IMR-90 (cell line): ENCODE data around the gene ACSL6. TPM values are rescaled to one million over a fixed set of nuclear protein-coding genes. Genes with fewer than 3 reads are reported as not detected.

Experiments used
- ATAC-seq: fragments of 200-7000 bp; cut with Tn5 transposase; 2 replicates; pipeline ENCODE4 v1.9.1; 2020; ENCODE audit warnings: low read depth, mild to moderate bottlenecking, moderate library complexity
- BruUV-seq: library from RNA; stranded (reverse); fragments of 400-500 nt; replicated peaks from 2 replicates; lab custom pipeline; 2021; lab: Mats Ljungman, UMichigan
- CTCF ChIA-PET: fragments of 300-600 bp; formaldehyde crosslinking; extraction: SDS; loops from one replicate; lab custom pipeline; 2021; ENCODE audit warnings: antibody characterized with exemption; lab: Yijun Ruan, JAX
- POLR2A ChIA-PET: fragments of 300-600 bp; sonication (Branson Sonifier 250); formaldehyde crosslinking; loops from one replicate; lab custom pipeline; 2022; ENCODE audit warnings: antibody characterized with exemption; ENCODE audit not compliant: unreplicated experiment; lab: Charles Lee
- DNase-seq: peaks from one replicate; pipeline ENCODE4 v3.0.0; 2013
- H2AFZ ChIP-seq: replicated peaks from 2 replicates; pipeline ENCODE3; 2013; ENCODE audit warnings: low read length, mild to moderate bottlenecking; ENCODE audit not compliant: poor library complexity
- H2AK5ac ChIP-seq: 2 replicates; pipeline ENCODE4 v1.6.1; 2013; ENCODE audit warnings: low read depth, low read length, inconsistent platforms
- H2AK9ac ChIP-seq: replicated peaks from 2 replicates; pipeline ENCODE3; 2013; ENCODE audit warnings: mild to moderate bottlenecking, low read depth, low read length, moderate library complexity; ENCODE audit not compliant: poor library complexity
- H2BK120ac ChIP-seq: 2 replicates; pipeline ENCODE4 v1.6.1; 2013; ENCODE audit warnings: low read depth, low read length, inconsistent platforms
- H2BK15ac ChIP-seq: 3 replicates; pipeline ENCODE4 v1.6.1; 2013; ENCODE audit warnings: low read depth, low read length, inconsistent platforms
- H2BK20ac ChIP-seq: 2 replicates; pipeline ENCODE4 v1.6.1; 2013; ENCODE audit warnings: low read depth, mild to moderate bottlenecking, inconsistent platforms, low read length, moderate library complexity
- H2BK5ac ChIP-seq: 2 replicates; pipeline ENCODE4 v1.6.1; 2013; ENCODE audit warnings: mild to moderate bottlenecking, low read depth, low read length, inconsistent platforms; ENCODE audit not compliant: poor library complexity, severe bottlenecking
- H3K14ac ChIP-seq: replicated peaks from 2 replicates; pipeline ENCODE4 v1.6.1; 2013; ENCODE audit warnings: low read depth, low read length, inconsistent platforms
- H3K18ac ChIP-seq: 2 replicates; pipeline ENCODE4 v1.6.1; 2013; ENCODE audit warnings: low read depth, low read length, control low read depth
- H3K23ac ChIP-seq: 2 replicates; pipeline ENCODE4 v1.6.1; 2013; ENCODE audit warnings: low read depth, low read length, inconsistent platforms
- H3K27ac ChIP-seq: 2 replicates; pipeline ENCODE4 v1.5.1; 2013; ENCODE audit warnings: mild to moderate bottlenecking, control low read depth, low read length; ENCODE audit not compliant: insufficient read depth
- H3K27me3 ChIP-seq: 2 replicates; pipeline ENCODE4 v1.6.1; 2013; ENCODE audit warnings: low read length; ENCODE audit not compliant: control insufficient read depth, insufficient read depth
- H3K36me3 ChIP-seq: 2 replicates; pipeline ENCODE4 v1.6.1; 2013; ENCODE audit warnings: low read length, mixed read lengths; ENCODE audit not compliant: control insufficient read depth, insufficient read depth
- H3K4ac ChIP-seq: 2 replicates; pipeline ENCODE4 v1.6.1; 2013; ENCODE audit warnings: low read depth, low read length, inconsistent platforms
- H3K4me1 ChIP-seq: 2 replicates; pipeline ENCODE4 v1.6.1; 2013; ENCODE audit warnings: low read length, mixed read lengths; ENCODE audit not compliant: control insufficient read depth, insufficient read depth
- H3K4me2 ChIP-seq: 2 replicates; pipeline ENCODE4 v1.6.1; 2013; ENCODE audit warnings: low read depth, mild to moderate bottlenecking, control low read depth, low read length, moderate library complexity
- H3K4me3 ChIP-seq: 2 replicates; pipeline ENCODE4 v1.5.1; 2013; ENCODE audit warnings: low read depth, mild to moderate bottlenecking, control low read depth, low read length, moderate library complexity; ENCODE audit not compliant: insufficient read depth
- H3K56ac ChIP-seq: 2 replicates; pipeline ENCODE4 v1.6.1; 2013; ENCODE audit warnings: low read length, inconsistent platforms; ENCODE audit not compliant: insufficient read depth; ENCODE audit errors: extremely low read depth
- H3K79me1 ChIP-seq, 2 experiments: 2 replicates each; pipeline ENCODE4 v1.6.1; 2013; ENCODE audit warnings: low read length in 2 of 2, inconsistent platforms in 1 of 2, low read depth in 1 of 2
- H3K9ac ChIP-seq: 2 replicates; pipeline ENCODE4 v1.6.1; 2013; ENCODE audit warnings: low read depth, low read length, control low read depth
- H3K9me1 ChIP-seq: 2 replicates; pipeline ENCODE4 v1.6.1; 2013; ENCODE audit warnings: low read length, inconsistent platforms; ENCODE audit not compliant: insufficient read depth
- H3K9me3 ChIP-seq: 2 replicates; pipeline ENCODE4 v1.6.1; 2013; ENCODE audit warnings: low read length; ENCODE audit not compliant: control insufficient read depth, insufficient read depth
- H4K20me1 ChIP-seq: 2 replicates; pipeline ENCODE4 v1.6.1; 2013; ENCODE audit warnings: low read length, inconsistent platforms; ENCODE audit not compliant: insufficient read depth
- H4K5ac ChIP-seq: 2 replicates; pipeline ENCODE4 v1.6.1; 2013; ENCODE audit warnings: mild to moderate bottlenecking, low read depth, low read length, control low read depth
- H4K8ac ChIP-seq, 2 experiments: 2 replicates each; pipeline ENCODE4 v1.6.1; 2013; ENCODE audit warnings: low read depth in 2 of 2, low read length in 2 of 2, control low read depth in 1 of 2, inconsistent platforms in 1 of 2
- H4K91ac ChIP-seq: 2 replicates; pipeline ENCODE4 v1.6.1; 2013; ENCODE audit warnings: low read depth, low read length, inconsistent platforms; ENCODE audit not compliant: insufficient read depth
- BHLHE40 ChIP-seq: fragments of 150-350 bp; IDR thresholded peaks from 2 replicates; pipeline ENCODE4 v1.6.1; 2016; ENCODE audit warnings: mild to moderate bottlenecking, low read depth, low read length
- CHD1 ChIP-seq: IDR thresholded peaks from 2 replicates; pipeline ENCODE4 v1.6.1; 2012; ENCODE audit warnings: low read depth, low read length, improper control_type of control experiment
- CTCF ChIP-seq: conservative IDR thresholded peaks from 2 replicates; pipeline ENCODE4 v1.5.1; 2012; ENCODE audit warnings: mild to moderate bottlenecking, low read depth, low read length, improper control_type of control experiment
- ELK1 ChIP-seq: fragments of 150-350 bp; IDR thresholded peaks from 2 replicates; pipeline ENCODE4 v1.6.1; 2016; ENCODE audit warnings: low read depth, mild to moderate bottlenecking, low read length, moderate library complexity, borderline replicate concordance
- FOS ChIP-seq: fragments of 150-350 bp; IDR thresholded peaks from 2 replicates; pipeline ENCODE4 v1.6.1; 2016; ENCODE audit warnings: low read depth, low read length
- MAFK ChIP-seq: IDR thresholded peaks from 2 replicates; pipeline ENCODE4 v1.6.1; 2012; ENCODE audit warnings: low read depth, low read length, improper control_type of control experiment
- MAZ ChIP-seq: IDR thresholded peaks from 2 replicates; pipeline ENCODE4 v1.6.1; 2012; ENCODE audit warnings: low read depth, mild to moderate bottlenecking, low read length, improper control_type of control experiment, moderate library complexity, borderline replicate concordance
- MXI1 ChIP-seq: IDR thresholded peaks from 2 replicates; pipeline ENCODE4 v1.6.1; 2012; ENCODE audit warnings: low read depth, mild to moderate bottlenecking, low read length, moderate library complexity, borderline replicate concordance
- NFE2L2 ChIP-seq: fragments of 150-350 bp; IDR thresholded peaks from 2 replicates; pipeline ENCODE4 v1.6.1; 2016; ENCODE audit warnings: low read depth, mild to moderate bottlenecking, low read length
- POLR2A ChIP-seq: IDR thresholded peaks from 2 replicates; pipeline ENCODE4 v1.6.1; 2012; ENCODE audit warnings: mild to moderate bottlenecking, low read depth, low read length
- RAD21 ChIP-seq: IDR thresholded peaks from 2 replicates; pipeline ENCODE4 v1.6.1; 2012; ENCODE audit warnings: low read length, improper control_type of control experiment
- RCOR1 ChIP-seq: IDR thresholded peaks from 2 replicates; pipeline ENCODE4 v1.6.1; 2012; ENCODE audit warnings: mild to moderate bottlenecking, low read length, improper control_type of control experiment; ENCODE audit not compliant: insufficient replicate concordance
- RFX5 ChIP-seq: IDR thresholded peaks from 2 replicates; pipeline ENCODE4 v1.8.0; 2012; ENCODE audit warnings: low read depth, mild to moderate bottlenecking, low read length, moderate library complexity
- SMC3 ChIP-seq: fragments of 150-350 bp; IDR thresholded peaks from 2 replicates; pipeline ENCODE4 v1.6.1; 2016; ENCODE audit warnings: low read depth, mild to moderate bottlenecking, antibody characterized with exemption, low read length, moderate library complexity
- USF2 ChIP-seq: fragments of 150-350 bp; IDR thresholded peaks from 2 replicates; pipeline ENCODE4 v1.6.1; 2017; ENCODE audit warnings: mild to moderate bottlenecking, antibody characterized with exemption, low read length, low read depth
- WGBS, 2 experiments: methylation state at CpG; one replicate each; pipeline versions ENCODE4 v1.1.5 to v1.1.7; 2013; ENCODE audit warnings: missing lambda C conversion rate in 2 of 2; ENCODE audit not compliant: insufficient read length in 1 of 2; ENCODE audit errors: extremely low coverage in 2 of 2; 5-methylcytosine and 5-hydroxymethylcytosine counted together
- dilution Hi-C: fragments of 300-500 bp; cut with HindIII; formaldehyde crosslinking; loops from one replicate; pipeline ENCODE4 v1.14.3; 2018; ENCODE audit warnings: low sequenced_read_pairs; ENCODE audit not compliant: unreplicated experiment
- in situ Hi-C: fragments of 300-500 bp; cut with MboI; formaldehyde crosslinking; loops from 3 replicates; pipeline ENCODE4 v1.14.3; 2019; ENCODE audit warnings: low sequenced_read_pairs, inconsistent platforms, mixed read lengths
- intact Hi-C: fragments of 100-400 bp; cut with micrococcal nuclease; formaldehyde crosslinking; loops from 2 replicates; pipeline ENCODE4 v1.10.0; 2022
- polyA plus RNA-seq, 3 experiments: library from polyadenylated mRNA; depleted of rRNA; stranded (reverse); fragments of >200 nt; gene quantifications; 2 replicates each; pipeline ENCODE4 v1.2.3, GENCODE V29; 2012; ENCODE audit warnings: low replicate concordance in 1 of 3
- total RNA-seq: library from RNA; depleted of rRNA; stranded (reverse); fragments of >200 nt; gene quantifications from 2 replicates; pipeline ENCODE4 v1.2.3, GENCODE V29; 2012

The ACSL6 gene
- total and polyA plus RNA-seq, 2 of the 4 experiments (the other 2 are of a cell fraction), result not detected

DNA sequence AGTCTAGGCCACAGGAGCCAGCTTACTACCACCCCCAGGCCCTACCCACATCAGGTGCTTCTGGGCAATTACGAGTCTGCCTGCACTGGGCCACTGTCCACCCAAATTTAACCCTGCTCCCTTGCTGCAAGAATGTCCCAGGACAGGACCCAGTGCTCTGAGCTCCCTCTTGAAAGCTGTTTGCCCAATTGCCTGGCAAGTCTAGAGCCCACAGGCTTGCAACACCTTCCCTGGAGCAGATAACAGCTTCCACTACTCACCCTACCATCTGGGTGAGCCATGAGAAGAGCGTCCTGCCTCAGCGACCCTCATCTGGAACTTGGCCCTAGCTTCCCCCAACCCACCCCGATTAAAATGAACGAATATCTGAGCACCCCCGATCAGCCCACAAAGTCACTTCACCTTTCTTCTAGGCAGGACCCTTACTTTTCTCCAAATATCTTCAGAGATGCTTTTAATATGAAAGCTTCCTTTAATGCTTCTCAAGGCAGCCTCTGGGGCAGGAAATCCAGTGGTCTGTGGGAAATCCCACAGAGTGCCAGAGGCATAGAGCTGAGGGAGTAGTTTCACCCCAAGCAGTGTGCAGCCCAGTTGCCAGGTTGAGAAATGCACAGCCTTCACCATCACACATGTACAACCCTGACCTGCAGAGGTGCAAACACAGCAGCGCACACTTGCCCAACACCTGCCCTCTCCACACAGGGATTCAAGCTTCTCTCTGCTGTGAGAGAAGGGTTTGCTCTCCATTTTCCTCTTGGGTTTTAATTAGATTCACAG, 10.6 kb downstream of the ACSL6 start:
- no peak overlapping the region for H2AK9ac ChIP-seq
- intact Hi-C loops, result no loop called here

More for the DNA sequence above, 10.6 kb downstream of the ACSL6 start:
- H3K14ac ChIP-seq, result no peak overlapping the region
- H4K8ac ChIP-seq, result no peak overlapping the region
- DNase-seq, result no peak
- H3K79me1 ChIP-seq, result no peaks in the 10 kb centered on the region
- H3K9ac ChIP-seq, result no peak overlapping the region
- 76% methylated on average over 3 of the region's 7 CpGs; no CpG with 5 or more reads in 1 of the 2 experiments for WGBS, 2 experiments
- H3K4me2 ChIP-seq, result no peak overlapping the region
- TF ChIP-seq CTCF (no peak), RFX5 (no peak), CHD1 (no peak), POLR2A (no peak), MAFK (no peak), USF2 (no peak), NFE2L2 (no peak), BHLHE40 (no peak), FOS (no peak), RAD21 (no peak), ELK1 (no peak), RCOR1 (no peak), SMC3 (no peak), MAZ (no peak), MXI1 (no peak)
- no peak overlapping the region for H2AK5ac ChIP-seq
- 0 out of 2 replicates have a peak, but pooled peaks cover 2% of the 10 kb centered on the region for H3K4me1 ChIP-seq
- in situ Hi-C loops (loop anchor here (10.0 kb wide), 1 partner anchor 186 kb away; no protein-coding TSS in a partner anchor), dilution Hi-C loops (no loop called here)
- no peak for ATAC-seq
- H3K27ac ChIP-seq, result no peak overlapping the region
- POLR2A ChIA-PET, result no interaction called here
- no peak overlapping the region for H4K91ac ChIP-seq
- H2AFZ ChIP-seq, result no peak overlapping the region
- H2BK15ac ChIP-seq, result no peak overlapping the region
- no peaks in the 10 kb centered on the region for H3K9me1 ChIP-seq
- H3K27me3 ChIP-seq, result peaks cover 8% of the 10 kb centered on the region; the same call in 1 of the 2 replicates
- no peak overlapping the region for H3K4me3 ChIP-seq
- CTCF ChIA-PET, result interaction anchor here (0.5 to 0.6 kb wide), 2 partner anchors 19 to 412 kb away, joined by 3 read pairs; no protein-coding TSS in a partner anchor
- no peak overlapping the region for H3K23ac ChIP-seq
- H3K4ac ChIP-seq, result no peak overlapping the region
- no peak overlapping the region for H3K18ac ChIP-seq
- no peaks in the 10 kb centered on the region for H4K20me1 ChIP-seq
- H2BK120ac ChIP-seq, result no peak overlapping the region
- no peak overlapping the region for H2BK20ac ChIP-seq
- no peaks in the 10 kb centered on the region for H3K9me3 ChIP-seq
- H4K5ac ChIP-seq, result no peak overlapping the region
- no TSS peak for BruUV-seq
- no peaks in the 10 kb centered on the region for H3K36me3 ChIP-seq
- no peak overlapping the region for H3K56ac ChIP-seq
- H2BK5ac ChIP-seq, result no peak overlapping the region
